ENCODE measurements around the gene TMEM126A.

GRCh38 chr11:85679576-85679975, 31.8 kb downstream of the TMEM126A start:
- TF ChIP-seq, protein P1, sequence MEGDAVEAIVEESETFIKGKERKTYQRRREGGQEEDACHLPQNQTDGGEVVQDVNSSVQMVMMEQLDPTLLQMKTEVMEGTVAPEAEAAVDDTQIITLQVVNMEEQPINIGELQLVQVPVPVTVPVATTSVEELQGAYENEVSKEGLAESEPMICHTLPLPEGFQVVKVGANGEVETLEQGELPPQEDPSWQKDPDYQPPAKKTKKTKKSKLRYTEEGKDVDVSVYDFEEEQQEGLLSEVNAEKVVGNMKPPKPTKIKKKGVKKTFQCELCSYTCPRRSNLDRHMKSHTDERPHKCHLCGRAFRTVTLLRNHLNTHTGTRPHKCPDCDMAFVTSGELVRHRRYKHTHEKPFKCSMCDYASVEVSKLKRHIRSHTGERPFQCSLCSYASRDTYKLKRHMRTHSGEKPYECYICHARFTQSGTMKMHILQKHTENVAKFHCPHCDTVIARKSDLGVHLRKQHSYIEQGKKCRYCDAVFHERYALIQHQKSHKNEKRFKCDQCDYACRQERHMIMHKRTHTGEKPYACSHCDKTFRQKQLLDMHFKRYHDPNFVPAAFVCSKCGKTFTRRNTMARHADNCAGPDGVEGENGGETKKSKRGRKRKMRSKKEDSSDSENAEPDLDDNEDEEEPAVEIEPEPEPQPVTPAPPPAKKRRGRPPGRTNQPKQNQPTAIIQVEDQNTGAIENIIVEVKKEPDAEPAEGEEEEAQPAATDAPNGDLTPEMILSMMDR (IDR thresholded peaks at IDR 0.05; ENCODE audit: low read depth, low read length), result no peak
- no peak for TF ChIP-seq EZH2phosphoT487 (IDR thresholded peaks at IDR 0.05; ENCODE audit: low read depth)

Measured in OCI-LY3 (cell line).